Memory B cell (primary cell): ENCODE results near the gene KLHDC4.
A peak's percentile ranks its signal among the peaks of the same experiment; 100 is the strongest.
"Not testable (repeated sequence)": the region's sequence is repeated elsewhere in the genome, so short reads cannot be mapped to it uniquely, and the experiment has no call there.

Source experiments
- ATAC-seq: fragments of 150-1000 bp; cut with Tn5 transposase; 2 replicates; pipeline ENCODE4 v1.10.0; 2021; ENCODE audit warnings: low read depth, mild to moderate bottlenecking, moderate library complexity
- DNase-seq, 2 donors: peaks; one replicate each; pipeline ENCODE4 v3.0.0; 2022; ENCODE audit warnings: low spot score in 2 of 2
- H3K27ac Mint-ChIP-seq: one replicate; pipeline ENCODE4 v1.8.0; 2022; ENCODE audit warnings: mild to moderate bottlenecking, moderate library complexity, mixed read lengths
- H3K27me3 Mint-ChIP-seq: one replicate; pipeline ENCODE4 v1.8.0; 2022; ENCODE audit warnings: mixed read lengths
- H3K36me3 Mint-ChIP-seq: one replicate; pipeline ENCODE4 v1.8.0; 2022; ENCODE audit warnings: mild to moderate bottlenecking, mixed read lengths
- H3K4me1 Mint-ChIP-seq: one replicate; pipeline ENCODE4 v1.8.0; 2022; ENCODE audit warnings: mixed read lengths
- H3K4me3 Mint-ChIP-seq: one replicate; pipeline ENCODE4 v1.8.0; 2022; ENCODE audit warnings: mild to moderate bottlenecking, moderate library complexity, mixed read lengths
- H3K9me3 Mint-ChIP-seq: one replicate; pipeline ENCODE4 v1.8.0; 2022; ENCODE audit warnings: mixed read lengths

Gene KLHDC4

DNA sequence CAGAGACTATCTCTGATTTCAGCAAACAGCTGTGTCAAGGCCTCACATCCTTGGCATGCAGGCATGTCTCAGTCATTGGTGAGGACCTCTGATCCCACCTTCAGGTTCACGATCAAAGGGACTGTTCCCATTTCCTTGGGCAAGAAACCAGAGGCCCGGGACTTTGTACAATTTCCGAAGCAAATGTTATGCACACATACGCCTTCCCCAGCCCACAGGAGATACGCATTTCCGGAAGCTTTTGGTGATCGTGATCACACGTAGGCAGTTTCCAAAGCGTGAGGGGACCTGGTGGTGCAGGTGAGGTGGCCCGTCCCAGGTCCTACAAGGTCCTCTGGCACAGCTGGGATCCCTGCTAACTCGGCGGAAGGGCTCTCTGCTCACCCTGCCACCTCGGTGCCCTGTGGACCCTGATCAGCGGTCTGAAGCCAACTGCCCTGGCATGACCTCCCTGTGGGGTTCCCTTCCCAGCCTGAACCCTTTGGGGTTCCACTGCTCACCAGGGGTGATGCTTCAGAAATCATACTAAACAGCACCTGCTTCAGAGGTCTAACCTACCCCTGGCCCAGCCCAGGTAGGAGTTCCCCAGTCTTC, 28.8 kb upstream of the KLHDC4 start:
- Mint-ChIP-seq H3K9me3 (no peaks in the 10 kb centered on the region), H3K27ac (no peak overlapping the region), H3K36me3 (no peaks in the 10 kb centered on the region), H3K27me3 (no peaks in the 10 kb centered on the region), H3K4me3 (no peak overlapping the region), H3K4me1 (no peaks in the 10 kb centered on the region)
- ATAC-seq (no peak), DNase-seq (no peak)

DNA sequence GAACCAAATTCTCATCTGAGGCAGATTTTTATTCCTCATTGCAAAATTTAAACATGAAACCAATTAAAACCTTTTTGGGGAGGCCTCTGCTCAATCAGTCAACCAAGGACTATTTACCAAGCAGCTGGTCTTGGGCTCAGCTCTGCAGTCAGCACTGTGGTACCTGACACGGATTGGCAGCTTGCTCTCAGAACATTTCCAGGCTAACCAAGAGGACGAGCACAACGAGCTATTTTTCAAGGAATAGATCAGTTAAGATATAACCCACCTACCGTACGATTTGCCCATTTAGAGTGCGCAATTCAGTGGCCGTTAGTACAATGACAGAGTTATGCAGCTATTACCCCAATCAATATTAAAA, 26.4 kb upstream of the KLHDC4 start:
- H3K4me1 Mint-ChIP-seq, result no peaks in the 10 kb centered on the region
- H3K36me3 Mint-ChIP-seq, result no peaks in the 10 kb centered on the region
- H3K27me3 Mint-ChIP-seq, result no peaks in the 10 kb centered on the region

DNA sequence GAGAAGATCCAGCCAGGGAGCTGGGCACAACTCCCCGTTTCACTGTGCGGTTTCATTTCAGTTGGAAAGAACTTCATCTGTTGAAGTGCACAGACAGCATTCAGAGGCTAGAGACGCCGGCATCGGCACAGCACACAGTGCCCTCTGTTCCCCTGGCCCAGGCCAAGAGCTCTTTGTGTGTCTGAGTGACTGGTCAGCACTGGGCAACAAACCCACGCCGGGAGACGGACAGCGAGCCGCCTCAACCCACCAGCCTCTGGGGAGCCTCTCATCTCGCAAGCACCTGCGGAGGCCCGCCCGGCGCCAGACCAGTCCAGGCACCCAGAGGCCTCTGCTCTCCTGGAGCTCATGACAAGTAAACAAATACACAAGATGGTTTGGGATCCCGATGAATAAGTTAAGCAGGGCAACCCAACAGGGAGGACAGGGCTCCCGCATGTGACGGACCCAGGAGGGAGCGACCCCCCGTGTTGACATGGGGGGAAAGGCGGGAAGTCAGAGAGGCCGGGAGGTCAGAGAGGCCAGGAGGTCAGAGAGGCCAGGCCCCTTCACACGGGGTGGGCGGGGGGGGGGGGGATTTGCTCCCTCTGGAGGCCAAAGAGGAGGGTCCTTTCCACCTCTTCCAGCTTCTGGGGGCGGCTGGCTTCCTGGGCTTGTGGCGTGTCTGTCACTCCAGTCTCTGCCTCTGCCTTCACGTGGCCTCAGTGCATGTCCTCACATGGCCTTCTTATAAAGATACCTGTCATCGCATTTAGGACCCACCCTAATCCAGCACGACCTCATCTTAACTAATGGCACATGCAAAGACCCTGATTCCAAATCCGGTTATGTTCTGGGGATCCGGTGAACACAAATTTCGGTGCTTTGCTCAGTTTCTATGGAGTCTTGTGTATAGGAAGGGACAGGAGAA, 25.8 kb upstream of the KLHDC4 start:
- H3K27me3 Mint-ChIP-seq, result no peaks in the 10 kb centered on the region
- no peak for DNase-seq

More for the DNA sequence above, 26.4 kb upstream of the KLHDC4 start:
- Mint-ChIP-seq H3K4me3 (no peak overlapping the region), H3K27ac (no peak overlapping the region), H3K9me3 (no peaks in the 10 kb centered on the region)
- no peak for ATAC-seq
- DNase-seq, result no peak

DNA sequence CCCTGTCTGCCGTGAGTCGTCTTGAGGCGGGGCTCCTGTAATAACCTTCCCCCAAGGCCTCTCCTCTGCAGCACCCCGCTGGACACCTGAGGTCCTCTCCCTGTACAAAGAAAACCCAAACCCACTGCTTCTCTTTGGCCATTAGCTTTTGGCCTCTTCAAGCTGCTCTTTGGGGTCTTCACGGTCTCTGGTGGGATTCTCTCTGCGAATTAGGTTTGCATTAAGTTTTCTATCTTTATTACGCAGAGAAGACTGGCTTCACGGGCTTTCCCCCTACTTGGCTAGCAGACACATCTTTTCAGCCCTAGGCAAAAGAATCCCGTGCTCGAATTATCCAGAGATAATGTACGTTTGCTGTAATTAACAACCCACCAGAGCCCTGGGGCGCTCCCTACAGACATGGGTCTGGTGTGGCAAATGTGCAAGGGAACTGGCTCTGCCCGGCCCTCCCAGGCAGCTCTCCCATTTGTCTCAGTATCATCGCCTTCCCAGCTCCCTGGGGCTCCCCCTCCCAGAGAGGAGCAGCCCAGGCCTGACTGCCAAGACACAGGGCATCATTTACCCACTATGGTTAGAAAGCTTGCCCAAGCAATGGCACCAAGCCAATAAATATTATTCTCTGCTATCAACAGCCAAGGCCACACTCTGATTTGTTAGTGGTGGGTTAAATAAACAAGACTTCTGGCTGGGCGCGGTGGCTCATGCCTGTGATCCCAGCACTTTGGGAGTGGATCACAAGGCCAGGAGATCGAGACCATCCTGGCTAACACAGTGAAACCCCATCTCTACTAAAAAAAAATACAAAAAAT, 24.7 kb upstream of the KLHDC4 start:
- no peaks in the 10 kb centered on the region for H3K4me1 Mint-ChIP-seq
- no peak overlapping the region for H3K4me3 Mint-ChIP-seq
- no peak for ATAC-seq
- H3K36me3 Mint-ChIP-seq, result no peaks in the 10 kb centered on the region
- H3K27ac Mint-ChIP-seq, result no peak overlapping the region
- H3K27me3 Mint-ChIP-seq, result no peaks in the 10 kb centered on the region
- DNase-seq, result no peak
- no peaks in the 10 kb centered on the region for H3K9me3 Mint-ChIP-seq

More for the DNA sequence above, 25.8 kb upstream of the KLHDC4 start:
- no peak for ATAC-seq
- Mint-ChIP-seq H3K9me3 (no peaks in the 10 kb centered on the region), H3K36me3 (no peaks in the 10 kb centered on the region), H3K4me3 (no peak overlapping the region), H3K27ac (no peak overlapping the region), H3K4me1 (no peaks in the 10 kb centered on the region)

DNA sequence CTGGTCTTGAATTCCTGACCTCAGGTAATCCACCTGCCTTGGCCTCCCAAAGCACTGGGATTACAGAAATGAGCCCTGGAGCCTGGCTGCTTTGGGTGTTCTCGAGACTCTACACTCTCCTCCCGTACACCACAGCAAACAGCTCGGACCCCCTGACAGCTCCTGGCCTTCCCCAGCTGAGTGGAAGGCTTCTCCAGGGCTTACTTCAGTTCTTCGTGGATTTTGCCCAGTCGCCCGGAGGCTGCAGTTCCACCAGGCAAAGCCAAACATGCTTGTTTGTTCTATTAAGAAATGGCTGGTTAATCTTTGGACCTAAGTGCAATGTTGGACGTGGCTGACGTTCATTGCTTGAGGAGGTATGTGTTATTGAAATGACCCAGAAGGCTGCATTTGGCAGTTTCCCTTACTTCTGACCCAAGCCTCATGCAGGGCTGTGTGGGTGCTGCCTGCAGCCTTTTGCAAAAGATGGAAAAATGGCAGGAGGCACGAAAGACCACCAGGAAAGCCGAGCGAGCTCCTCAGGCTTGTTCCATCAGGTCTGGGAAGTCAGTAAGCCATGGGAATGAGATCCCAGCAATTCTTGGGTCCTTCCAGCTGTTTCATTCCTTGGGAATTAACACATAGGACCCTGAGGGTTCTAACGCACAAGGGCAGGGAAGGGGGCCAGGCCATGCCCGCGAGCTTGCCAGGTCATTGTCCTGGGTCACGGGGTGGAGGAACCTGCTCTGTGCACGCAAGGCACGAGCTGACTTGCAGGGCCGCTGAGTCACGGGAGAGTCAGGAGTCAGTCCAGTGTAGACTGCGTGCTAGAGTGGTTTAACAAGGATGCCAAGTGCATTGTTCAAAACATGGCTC, 23.9 kb upstream of the KLHDC4 start:
- no peak for DNase-seq
- Mint-ChIP-seq H3K27ac (no peak overlapping the region), H3K4me1 (no peaks in the 10 kb centered on the region), H3K9me3 (no peaks in the 10 kb centered on the region), H3K27me3 (no peaks in the 10 kb centered on the region), H3K4me3 (no peak overlapping the region), H3K36me3 (no peaks in the 10 kb centered on the region)
- ATAC-seq, result no peak

DNA sequence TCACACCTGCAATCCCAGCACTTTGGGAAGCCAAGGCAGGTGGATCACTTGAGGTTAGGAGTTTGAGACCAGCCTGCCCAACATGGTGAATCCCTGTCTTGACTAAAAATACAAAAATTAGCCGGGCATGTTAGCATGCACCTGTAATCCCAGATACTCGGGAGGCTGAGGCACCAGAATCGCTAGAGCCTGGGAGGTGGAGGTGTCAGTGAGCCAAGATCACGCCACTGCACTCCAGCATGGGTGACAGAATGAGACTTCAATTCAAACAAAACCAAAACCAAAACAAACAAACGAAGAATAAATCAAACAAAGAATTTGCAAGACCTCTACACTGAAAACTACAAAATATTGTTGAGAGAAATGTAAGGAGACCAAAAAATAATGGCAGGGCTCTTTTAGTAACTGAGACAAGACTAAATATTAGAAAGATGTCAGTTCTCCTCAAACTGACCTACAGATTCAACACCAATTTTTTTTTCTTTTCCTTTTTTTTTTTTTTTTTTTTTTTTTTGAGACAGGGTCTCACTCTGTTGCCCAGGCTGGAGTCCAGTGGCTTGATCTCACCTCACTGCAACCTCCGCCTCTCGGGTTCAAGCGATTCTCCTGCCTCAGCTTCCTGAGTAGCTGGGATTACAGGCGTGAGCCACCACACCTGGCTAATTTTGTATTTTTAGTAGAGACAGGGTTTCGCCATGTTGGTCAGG, 23.1 kb upstream of the KLHDC4 start:
- not testable (repeated sequence) for ATAC-seq, H3K36me3 Mint-ChIP-seq, H3K9me3 Mint-ChIP-seq, DNase-seq, H3K4me3 Mint-ChIP-seq, H3K27me3 Mint-ChIP-seq, H3K4me1 Mint-ChIP-seq, H3K27ac Mint-ChIP-seq

DNA sequence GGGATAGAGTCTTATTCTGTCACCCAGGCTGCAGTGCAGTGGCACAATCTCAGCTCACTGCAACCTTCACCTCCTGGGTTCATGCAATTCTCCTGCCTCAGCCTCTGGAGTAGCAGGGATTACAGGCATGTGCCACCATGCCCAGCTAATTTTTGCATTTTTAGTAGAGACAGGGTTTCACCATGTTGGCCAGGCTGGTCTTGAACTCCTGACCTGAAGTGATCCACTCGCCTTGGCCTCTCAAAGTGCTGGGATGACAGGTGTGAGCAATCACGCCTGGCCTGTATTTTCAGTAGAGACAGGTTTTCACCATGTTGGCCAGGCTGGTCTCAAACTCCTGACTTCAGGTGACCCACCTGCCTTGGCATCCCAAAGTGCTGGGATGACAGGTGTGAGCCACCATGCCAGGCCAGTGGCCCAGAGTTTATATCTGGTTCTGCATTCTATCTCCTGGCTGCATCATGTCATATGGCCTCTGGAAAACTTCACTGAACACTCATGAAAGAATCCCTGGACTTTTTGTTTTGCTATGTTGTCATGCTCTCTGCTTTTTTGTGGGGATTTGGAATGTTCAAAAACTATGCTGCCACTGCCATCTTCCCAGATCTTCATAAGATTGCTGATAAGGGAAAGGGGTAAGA, 21.8 kb upstream of the KLHDC4 start:
- DNase-seq, ATAC-seq, H3K9me3 Mint-ChIP-seq, H3K4me1 Mint-ChIP-seq, H3K4me3 Mint-ChIP-seq, H3K36me3 Mint-ChIP-seq, H3K27me3 Mint-ChIP-seq, H3K27ac Mint-ChIP-seq: not testable (repeated sequence)

DNA sequence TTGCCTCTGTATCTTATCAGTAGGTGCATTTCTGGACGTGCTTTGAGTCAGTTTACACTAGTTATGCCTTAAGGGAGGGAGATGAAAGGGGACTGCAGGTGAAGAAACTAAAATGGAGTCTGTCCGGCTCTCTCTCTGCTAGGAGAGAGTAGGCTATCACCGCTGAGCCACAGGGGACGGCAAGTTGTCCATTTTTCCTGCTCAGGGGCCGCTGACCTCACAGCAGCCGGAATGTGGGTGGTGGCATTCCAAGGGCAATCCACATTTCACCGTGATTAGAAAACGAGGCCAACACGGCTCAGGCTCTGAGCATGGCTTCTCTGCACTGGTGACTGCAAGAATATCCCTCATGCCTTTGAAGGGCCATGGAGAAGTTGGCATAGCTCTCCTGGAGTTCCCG, 19.0 kb upstream of the KLHDC4 start:
- Mint-ChIP-seq H3K36me3 (no peaks in the 10 kb centered on the region), H3K4me1 (peaks cover 13% of the 10 kb centered on the region), H3K4me3 (no peak overlapping the region), H3K27ac (no peak overlapping the region), H3K27me3 (no peaks in the 10 kb centered on the region), H3K9me3 (no peaks in the 10 kb centered on the region)
- no peak for ATAC-seq
- no peak for DNase-seq

DNA sequence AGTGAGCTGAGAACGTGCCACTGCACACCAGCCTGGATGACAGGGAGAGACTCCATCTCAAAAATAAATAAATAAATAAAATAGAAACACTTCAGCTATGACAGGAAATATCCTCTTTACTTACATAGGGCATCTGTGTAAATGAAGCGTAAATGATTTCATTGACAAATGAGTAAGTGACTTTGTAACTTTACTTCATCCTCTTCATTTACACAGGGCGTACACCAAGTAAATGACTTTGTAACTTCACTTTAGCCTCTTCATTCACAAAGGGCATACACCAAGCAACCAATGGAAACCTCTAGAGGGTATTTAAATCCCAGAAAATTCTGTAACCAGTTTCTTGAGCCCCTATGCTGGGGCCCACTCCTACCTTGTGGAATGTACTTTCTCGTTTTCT, 16.2 kb upstream of the KLHDC4 start:
- H3K9me3 Mint-ChIP-seq, result no peaks in the 10 kb centered on the region
- H3K27ac Mint-ChIP-seq, result no peak overlapping the region
- H3K4me1 Mint-ChIP-seq, result peaks cover 18% of the 10 kb centered on the region
- H3K4me3 Mint-ChIP-seq, result no peak overlapping the region
- H3K27me3 Mint-ChIP-seq, result no peaks in the 10 kb centered on the region
- ATAC-seq (no peak), DNase-seq (no peak)
- H3K36me3 Mint-ChIP-seq, result no peaks in the 10 kb centered on the region

DNA sequence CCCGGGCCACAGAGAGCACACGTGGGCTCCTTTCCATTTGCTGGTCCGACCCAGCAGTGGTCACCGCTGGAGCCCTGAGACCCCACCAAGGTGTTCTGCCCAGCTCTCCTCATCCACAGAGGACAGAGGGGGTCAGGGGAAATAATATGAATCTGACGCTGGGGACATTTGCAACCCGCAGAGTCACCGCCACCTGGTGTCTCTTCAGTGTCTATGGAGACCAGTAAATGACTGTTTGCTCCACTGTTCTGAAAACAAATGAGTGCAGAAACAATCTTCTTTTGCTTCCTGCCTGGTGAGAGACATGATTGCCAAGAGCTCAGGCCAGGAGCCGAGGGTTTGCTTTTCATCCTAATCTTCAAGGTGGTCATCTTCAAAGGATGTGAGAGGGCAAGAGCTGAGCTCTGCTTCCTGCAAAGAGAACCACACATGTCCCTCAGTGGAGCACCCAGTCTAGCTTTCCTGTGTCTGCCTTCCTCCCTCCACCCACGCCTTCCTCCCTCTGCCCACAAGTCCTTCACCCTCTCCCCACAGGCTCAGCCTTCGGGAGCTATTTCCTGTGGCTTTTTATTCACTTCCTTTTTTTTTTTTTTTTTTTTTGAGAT, 14.7 kb upstream of the KLHDC4 start:
- H3K4me3 Mint-ChIP-seq, result peak overlapping the region; percentile 46
- peaks cover 18% of the 10 kb centered on the region for H3K4me1 Mint-ChIP-seq
- ATAC-seq (no peak), DNase-seq (peak in 1 of 2 donors; percentile 28)
- H3K36me3 Mint-ChIP-seq, result no peaks in the 10 kb centered on the region
- peak overlapping the region; percentile 87 for H3K27ac Mint-ChIP-seq
- H3K27me3 Mint-ChIP-seq, result no peaks in the 10 kb centered on the region
- H3K9me3 Mint-ChIP-seq, result no peaks in the 10 kb centered on the region

DNA sequence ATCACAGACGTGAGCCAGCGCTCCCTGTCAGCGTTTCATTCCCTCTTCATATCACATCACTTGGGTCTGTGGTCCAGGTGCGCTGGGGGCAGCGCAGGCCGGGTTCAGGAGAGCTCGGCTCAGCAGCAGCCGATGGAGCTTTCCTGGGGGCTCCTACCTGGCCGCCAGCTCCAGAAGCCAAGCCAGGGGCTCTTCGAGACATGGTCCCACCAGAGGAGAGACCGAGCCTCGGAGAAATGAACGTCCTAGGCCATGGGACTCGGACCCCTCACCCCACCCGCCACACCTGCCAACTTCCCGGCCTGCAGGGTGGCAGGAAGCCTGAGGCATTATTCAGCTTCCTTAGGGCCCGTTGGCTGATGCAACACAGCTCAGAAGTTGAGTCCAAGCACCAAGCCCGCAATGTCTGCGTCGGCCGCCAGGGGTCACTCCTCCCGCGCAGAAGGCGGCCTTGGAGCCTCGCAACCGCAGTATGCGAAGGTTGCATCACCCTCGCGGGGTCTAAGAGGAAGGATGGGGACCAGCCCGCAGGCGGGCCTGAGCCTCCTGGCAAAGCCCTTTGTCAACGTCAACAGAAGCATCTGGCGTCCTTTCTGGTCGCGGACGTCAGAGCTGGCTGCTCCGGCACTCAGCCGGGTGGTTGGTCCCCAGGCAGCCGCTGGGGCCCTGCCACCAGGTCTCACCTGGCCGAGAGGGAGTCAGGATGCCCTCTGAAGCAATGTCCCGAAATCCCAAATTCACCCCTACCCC, 13.2 kb upstream of the KLHDC4 start:
- Mint-ChIP-seq H3K4me3 (peak overlapping the region; percentile 58), H3K36me3 (no peaks in the 10 kb centered on the region), H3K4me1 (peaks cover 20% of the 10 kb centered on the region), H3K9me3 (no peaks in the 10 kb centered on the region), H3K27ac (peak overlapping the region; percentile 81), H3K27me3 (peaks cover 2% of the 10 kb centered on the region)
- ATAC-seq (peak; percentile 92), DNase-seq (peak; percentile 96 to 98)

DNA sequence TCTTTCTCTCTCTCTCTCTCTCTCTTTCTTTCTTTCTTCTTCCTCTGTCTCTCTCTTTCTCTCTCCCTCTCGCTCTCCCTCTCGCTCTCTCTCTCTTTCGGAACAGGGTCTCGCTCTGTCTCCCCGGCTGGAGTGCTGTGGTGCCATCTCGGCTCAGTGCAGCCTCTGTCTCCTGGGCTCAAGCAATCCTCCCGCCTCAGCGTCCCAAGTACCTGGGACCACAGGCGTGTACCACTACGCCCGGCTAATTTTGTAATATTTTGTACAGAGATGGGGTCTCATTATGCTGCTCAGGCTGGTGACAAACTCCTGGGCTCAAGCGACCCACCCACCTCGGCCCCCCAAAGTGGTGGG, 12.7 kb upstream of the KLHDC4 start:
- no peak for DNase-seq
- peak overlapping the region; percentile 27 for H3K4me3 Mint-ChIP-seq

More for the DNA sequence above, 12.7 kb upstream of the KLHDC4 start:
- peaks cover 2% of the 10 kb centered on the region for H3K27me3 Mint-ChIP-seq
- ATAC-seq, result no peak
- H3K27ac Mint-ChIP-seq, result peak overlapping the region; percentile 53
- H3K4me1 Mint-ChIP-seq, result peaks cover 20% of the 10 kb centered on the region
- H3K36me3 Mint-ChIP-seq, result no peaks in the 10 kb centered on the region
- H3K9me3 Mint-ChIP-seq, result no peaks in the 10 kb centered on the region
